ENCODE measurements around the gene EXOC2. TPM values are rescaled to one million over a fixed set of nuclear protein-coding genes. Genes with fewer than 3 reads are reported as not detected.

The EXOC2 gene
- total and polyA plus RNA-seq, 2 of the 13 experiments (the other 11 are each of a cell fraction or from before 2014, with no cell fraction given): 12.6 to 22.9 TPM

- no peak for TF ChIP-seq TERF1 (CRISPR knock-in tag; IDR thresholded peaks at IDR 0.05)
- TF ChIP-seq REST (IDR thresholded peaks at IDR 0.05; ENCODE audit: borderline replicate concordance in 1 of 2, low read depth in 1 of 2, low read length in 2 of 2): 0 out of 4 replicates have a peak, but pooled peaks of 1 of the 2 experiments have one; percentile 11
- no peak for TF ChIP-seq ZNF138 (CRISPR knock-in tag; IDR thresholded peaks at IDR 0.05; ENCODE audit: low read depth)
- TF ChIP-seq PHF8 (CRISPR knock-in tag; IDR thresholded peaks at IDR 0.05): no peak
- no peak for TF ChIP-seq ZNF7 (CRISPR knock-in tag; IDR thresholded peaks at IDR 0.05)
- no peak for TF ChIP-seq ZNF484 (CRISPR knock-in tag; IDR thresholded peaks at IDR 0.05; ENCODE audit: borderline replicate concordance, low read depth)
- 0 out of 2 replicates have a peak, but pooled peaks have one; percentile 7 for TF ChIP-seq ZBTB14 (CRISPR knock-in tag; IDR thresholded peaks at IDR 0.05)
- no peak; the same call in 1 of the 2 replicates for TF ChIP-seq BORCS8-MEF2B (CRISPR knock-in tag; IDR thresholded peaks at IDR 0.05)
- no peak for TF ChIP-seq RARA (CRISPR knock-in tag; IDR thresholded peaks at IDR 0.05)
- 0 out of 2 replicates have a peak, but pooled peaks have one; percentile 19 for TF ChIP-seq RARG (CRISPR knock-in tag; IDR thresholded peaks at IDR 0.05; ENCODE audit: low read depth)
- TF ChIP-seq KAT8 (CRISPR knock-in tag; IDR thresholded peaks at IDR 0.05): no peak
- TF ChIP-seq NFIC (IDR thresholded peaks at IDR 0.05; ENCODE audit: low read length): no peak
- TF ChIP-seq ESRRA (CRISPR knock-in tag; IDR thresholded peaks at IDR 0.05; ENCODE audit: low read depth): no peak
- 0 out of 2 replicates have a peak, but pooled peaks have one; percentile 6 for TF ChIP-seq ZBTB4 (CRISPR knock-in tag; IDR thresholded peaks at IDR 0.05; ENCODE audit: borderline replicate concordance)
- TF ChIP-seq NAIF1 (CRISPR knock-in tag; IDR thresholded peaks at IDR 0.05; ENCODE audit: borderline replicate concordance): peak; percentile 54; the same call in 1 of the 2 replicates
- TF ChIP-seq DMAP1 (CRISPR knock-in tag; IDR thresholded peaks at IDR 0.05): no peak
- TF ChIP-seq ZSCAN9 (CRISPR knock-in tag; IDR thresholded peaks at IDR 0.05; ENCODE audit: borderline replicate concordance): no peak
- TF ChIP-seq ZNF724P (CRISPR knock-in tag; IDR thresholded peaks at IDR 0.05; ENCODE audit: borderline replicate concordance): no peak
- TF ChIP-seq ZNF781 (CRISPR knock-in tag; IDR thresholded peaks at IDR 0.05; ENCODE audit: borderline replicate concordance, not compliant biosample characterization): no peak
- TF ChIP-seq HNRNPH1 (optimal IDR thresholded peaks at IDR 0.05; ENCODE audit: low read depth, low read length): no peak
- TF ChIP-seq ZNF12 (CRISPR knock-in tag; IDR thresholded peaks at IDR 0.05): peak; percentile 60
- TF ChIP-seq PAX8 (CRISPR knock-in tag; IDR thresholded peaks at IDR 0.05; ENCODE audit: borderline replicate concordance): 0 out of 2 replicates have a peak, but pooled peaks have one; percentile 64
These were observed 535 bp downstream of the EXOC2 start (continued) for GRCh38 chr6:692356-692851.

Measured in HepG2 (cell line).